Stimulated activated CD8-positive, alpha-beta memory T cell treated with anti-CD3 and anti-CD28 coated beads, Interleukin-4, amount 100 ng/mL, for 1 hour (primary cell): Measurements from ENCODE around the gene EMID1.
"Not testable (repeated sequence)": the region's sequence is repeated elsewhere in the genome, so short reads cannot be mapped to it uniquely, and the experiment has no call there.

Experiments
- DNase-seq, 2 donors: peaks; one replicate each; pipeline ENCODE4 v3.0.0-alpha.2; 2020; ENCODE audit warnings: low read depth in 2 of 2, low spot score in 1 of 2

The EMID1 gene

GRCh38 chr22:29208879-29209623, 3.4 kb downstream of the EMID1 start:
- no peak for DNase-seq

GRCh38 chr22:29209624-29209929, 3.9 kb downstream of the EMID1 start:
- DNase-seq = no peak

GRCh38 chr22:29211066-29211465, 5.4 kb downstream of the EMID1 start:
- DNase-seq = no peak

GRCh38 chr22:29211466-29211865, 5.8 kb downstream of the EMID1 start:
- no peak for DNase-seq

GRCh38 chr22:29212743-29213142, 7.0 kb downstream of the EMID1 start:
- DNase-seq = no peak

- DNase-seq = no peak
These were observed 7.8 kb downstream of the EMID1 start for GRCh38 chr22:29213493-29213892.

GRCh38 chr22:29214232-29214631, 8.5 kb downstream of the EMID1 start:
- DNase-seq = no peak

GRCh38 chr22:29215012-29215860, 9.5 kb downstream of the EMID1 start:
- DNase-seq = no peak

GRCh38 chr22:29216011-29216872, 10.5 kb downstream of the EMID1 start:
- no peak for DNase-seq

- no peak for DNase-seq
These were observed 11.4 kb downstream of the EMID1 start for GRCh38 chr22:29216873-29217666.

GRCh38 chr22:29217827-29218757, 12.4 kb downstream of the EMID1 start:
- no peak for DNase-seq

GRCh38 chr22:29218758-29219408, 13.2 kb downstream of the EMID1 start:
- no peak for DNase-seq

GRCh38 chr22:29219409-29219782, 13.7 kb downstream of the EMID1 start:
- not testable (repeated sequence) for DNase-seq

GRCh38 chr22:29219881-29220670, 14.4 kb downstream of the EMID1 start:
- DNase-seq = no peak

- no peak for DNase-seq
These were observed 18.6 kb downstream of the EMID1 start for GRCh38 chr22:29224121-29224858.

GRCh38 chr22:29224859-29225410, 19.2 kb downstream of the EMID1 start:
- DNase-seq = no peak

- DNase-seq = no peak
These were observed 19.9 kb downstream of the EMID1 start for GRCh38 chr22:29225422-29226090.
